ENCODE measurements around the gene SBF1.

DNA sequence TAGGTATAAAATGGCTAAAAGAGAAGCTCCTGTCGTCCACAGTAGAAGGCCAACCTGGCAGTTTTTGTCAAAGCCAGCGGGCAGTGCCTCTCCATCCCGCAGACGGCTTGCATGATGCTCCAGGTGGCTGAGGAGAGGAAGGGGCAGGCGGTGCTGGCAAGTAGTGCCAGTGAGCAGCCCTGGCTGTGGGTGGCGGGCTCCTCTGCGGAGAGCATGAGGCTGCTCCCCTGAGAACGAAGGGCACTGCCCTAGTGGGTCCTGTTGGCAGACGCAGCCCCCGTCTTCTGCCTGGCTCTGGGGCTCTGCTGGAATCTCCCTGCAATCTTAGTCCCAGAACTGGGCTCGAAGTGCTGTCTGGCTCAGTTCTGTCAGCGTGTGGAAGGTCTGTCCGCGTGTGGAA, 50.9 kb downstream of the SBF1 start:
- TF ChIP-seq POLR2A (IDR thresholded peaks at IDR 0.05) (no peak), CTCF (IDR thresholded peaks at IDR 0.05) (no peak)

Measured in heart left ventricle (tissue), 13 donors.